ENCODE measurements around the gene SHKBP1.
A peak's percentile ranks its signal among the peaks of the same experiment; 100 is the strongest.

SHKBP1 gene

GRCh38 chr19:40529093-40529954, 47.3 kb upstream of the SHKBP1 start:
- Histone ChIP-seq H3K4me3 (ENCODE audit: low read length, poor library complexity, severe bottlenecking) (peak overlapping the region; percentile 69), H2AFZ (ENCODE audit: low read length) (peak overlapping the region; percentile 91), H3K9me3 (ENCODE audit: insufficient read depth, low read depth, low read length) (no peaks in the 10 kb centered on the region), H3K4me1 (ENCODE audit: insufficient read depth, low read length, poor library complexity, severe bottlenecking) (peaks cover 15% of the 10 kb centered on the region), H3F3A (ENCODE audit: low read depth) (no peaks in the 10 kb centered on the region), H3K36me3 (ENCODE audit: insufficient read depth, low read length) (no peaks in the 10 kb centered on the region), H3K9ac (ENCODE audit: low read depth, low read length, poor library complexity, severe bottlenecking) (peak overlapping the region; percentile 48), H3K4me2 (ENCODE audit: low read depth, low read length, poor library complexity, severe bottlenecking) (peak overlapping the region; percentile 87), H3K9me2 (replicated peaks; ENCODE audit: low read depth, low read length) (no peaks in the 10 kb centered on the region), H4K20me1 (ENCODE audit: insufficient read depth, low read length, poor library complexity, severe bottlenecking) (no peaks in the 10 kb centered on the region), H3K79me2 (ENCODE audit: insufficient read depth, low read length) (no peaks in the 10 kb centered on the region), H3K27me3 (ENCODE audit: insufficient read depth, low read length, poor library complexity, severe bottlenecking) (no peaks in the 10 kb centered on the region)
- peak; percentile 76 for TF ChIP-seq CTCF (conservative IDR thresholded peaks at IDR 0.05; ENCODE audit: low read length)
- TF ChIP-seq EZH2phosphoT487 (IDR thresholded peaks at IDR 0.05; ENCODE audit: borderline replicate concordance) = no peak

- Histone ChIP-seq H3K9me2 (replicated peaks; ENCODE audit: low read depth, low read length) (no peaks in the 10 kb centered on the region), H3K4me2 (ENCODE audit: low read depth, low read length, poor library complexity, severe bottlenecking) (peak overlapping the region; percentile 87), H3K9ac (ENCODE audit: low read depth, low read length, poor library complexity, severe bottlenecking) (no peak overlapping the region), H2AFZ (ENCODE audit: low read length) (no peak overlapping the region), H3K36me3 (ENCODE audit: insufficient read depth, low read length) (no peaks in the 10 kb centered on the region), H3K79me2 (ENCODE audit: insufficient read depth, low read length) (no peaks in the 10 kb centered on the region), H3K4me1 (ENCODE audit: insufficient read depth, low read length, poor library complexity, severe bottlenecking) (peaks cover 15% of the 10 kb centered on the region), H4K20me1 (ENCODE audit: insufficient read depth, low read length, poor library complexity, severe bottlenecking) (no peaks in the 10 kb centered on the region), H3F3A (ENCODE audit: low read depth) (no peaks in the 10 kb centered on the region), H3K4me3 (ENCODE audit: low read length, poor library complexity, severe bottlenecking) (no peak overlapping the region), H3K27me3 (ENCODE audit: insufficient read depth, low read length, poor library complexity, severe bottlenecking) (no peaks in the 10 kb centered on the region), H3K9me3 (ENCODE audit: insufficient read depth, low read depth, low read length) (no peaks in the 10 kb centered on the region)
- TF ChIP-seq EZH2phosphoT487 (IDR thresholded peaks at IDR 0.05; ENCODE audit: borderline replicate concordance) (no peak), CTCF (conservative IDR thresholded peaks at IDR 0.05; ENCODE audit: low read length) (no peak)
These were observed 46.4 kb upstream of the SHKBP1 start for GRCh38 chr19:40530091-40530901.

GRCh38 chr19:40533508-40533907, 43.2 kb upstream of the SHKBP1 start:
- TF ChIP-seq CTCF (conservative IDR thresholded peaks at IDR 0.05; ENCODE audit: low read length) (peak; percentile 32), EZH2phosphoT487 (IDR thresholded peaks at IDR 0.05; ENCODE audit: borderline replicate concordance) (no peak)
- Histone ChIP-seq H2AFZ (ENCODE audit: low read length) (no peak overlapping the region; the same call in 1 of the 2 replicates), H3K27me3 (ENCODE audit: insufficient read depth, low read length, poor library complexity, severe bottlenecking) (no peaks in the 10 kb centered on the region), H3K9me3 (ENCODE audit: insufficient read depth, low read depth, low read length) (no peaks in the 10 kb centered on the region), H3F3A (ENCODE audit: low read depth) (no peaks in the 10 kb centered on the region), H3K79me2 (ENCODE audit: insufficient read depth, low read length) (no peaks in the 10 kb centered on the region), H3K4me2 (ENCODE audit: low read depth, low read length, poor library complexity, severe bottlenecking) (no peak overlapping the region), H3K4me1 (ENCODE audit: insufficient read depth, low read length, poor library complexity, severe bottlenecking) (peaks cover 15% of the 10 kb centered on the region), H4K20me1 (ENCODE audit: insufficient read depth, low read length, poor library complexity, severe bottlenecking) (no peaks in the 10 kb centered on the region), H3K9ac (ENCODE audit: low read depth, low read length, poor library complexity, severe bottlenecking) (no peak overlapping the region), H3K4me3 (ENCODE audit: low read length, poor library complexity, severe bottlenecking) (no peak overlapping the region), H3K9me2 (replicated peaks; ENCODE audit: low read depth, low read length) (no peaks in the 10 kb centered on the region), H3K36me3 (ENCODE audit: insufficient read depth, low read length) (no peaks in the 10 kb centered on the region)
